GM12873 (cell line): ENCODE data around the gene NUDT1.

Experiments used
- CTCF ChIP-seq: IDR thresholded peaks from 2 replicates; pipeline ENCODE4 v1.5.1; 2012; ENCODE audit warnings: low read depth, mild to moderate bottlenecking, moderate library complexity, low read length, control low read depth; ENCODE audit not compliant: insufficient read depth; ENCODE audit errors: missing control alignments

Gene NUDT1

GRCh38 chr7:2220506-2220905 is 21.5 kb upstream of the NUDT1 start:
- no peak for TF ChIP-seq CTCF

- TF ChIP-seq CTCF: no peak
Observed at GRCh38 chr7:2220954-2221353, 21.1 kb upstream of the NUDT1 start.

- no peak for TF ChIP-seq CTCF
Observed at GRCh38 chr7:2222516-2222915, 19.5 kb upstream of the NUDT1 start.

- TF ChIP-seq CTCF: no peak
Observed at GRCh38 chr7:2223321-2223720, 18.7 kb upstream of the NUDT1 start.

DNA sequence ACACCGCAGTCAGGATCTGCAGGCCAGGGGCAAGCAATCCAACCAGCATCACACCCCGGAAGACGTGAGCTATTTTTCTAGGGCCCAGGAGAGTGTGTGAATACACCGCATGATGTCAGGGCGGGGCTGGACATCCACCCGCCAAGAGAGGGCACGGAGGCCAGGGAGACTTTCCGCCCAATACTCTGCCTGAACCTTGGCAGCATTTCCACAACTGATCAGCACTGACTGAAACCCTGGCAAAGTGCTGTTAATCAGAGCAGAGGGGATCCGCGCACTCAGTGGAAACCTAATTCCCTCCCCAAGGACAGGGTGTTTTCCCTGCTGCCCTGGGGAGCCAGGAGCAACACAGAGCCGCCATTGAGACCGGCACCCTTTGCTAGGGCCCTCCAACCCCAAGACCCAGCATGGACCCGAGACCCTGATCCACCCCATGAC is 17.5 kb upstream of the NUDT1 start:
- no peak for TF ChIP-seq CTCF

DNA sequence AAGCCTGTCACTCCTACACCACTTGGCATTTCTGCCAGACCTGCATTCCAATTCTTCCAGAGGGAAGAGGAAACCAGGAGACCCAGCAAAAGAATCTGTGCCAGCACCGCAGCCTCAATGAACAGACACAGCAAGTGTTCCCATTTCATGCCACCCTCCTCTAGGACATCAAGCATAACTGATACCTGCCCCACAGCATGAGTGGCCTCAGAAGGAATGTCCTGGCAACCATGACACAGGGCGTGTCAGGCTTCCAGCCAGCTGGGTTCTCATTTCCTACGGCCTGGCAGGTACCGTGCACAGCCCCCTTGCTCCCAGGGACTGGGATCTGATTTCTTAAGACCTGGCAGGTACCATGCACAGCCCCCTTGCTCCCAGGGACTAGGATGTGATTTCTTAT is 17.1 kb upstream of the NUDT1 start:
- TF ChIP-seq CTCF: no peak

GRCh38 chr7:2225336-2225735 is 16.7 kb upstream of the NUDT1 start:
- TF ChIP-seq CTCF: no peak
